IPS-20b (cell line): ENCODE data around the gene OR1J2.

Experiments used
- H3K27ac ChIP-seq: one replicate; pipeline ENCODE4 v1.5.1; 2013; ENCODE audit warnings: low read length
- H3K27me3 ChIP-seq: 2 replicates; pipeline ENCODE4 v1.6.1; 2013; ENCODE audit warnings: mild to moderate bottlenecking, low read length, inconsistent platforms; ENCODE audit not compliant: insufficient read depth
- H3K36me3 ChIP-seq: 2 replicates; pipeline ENCODE4 v1.6.1; 2013; ENCODE audit warnings: low read depth, mild to moderate bottlenecking, inconsistent platforms, low read length, moderate library complexity; ENCODE audit not compliant: insufficient read depth
- H3K4me1 ChIP-seq: 2 replicates; pipeline ENCODE4 v1.6.1; 2013; ENCODE audit warnings: mild to moderate bottlenecking, control low read depth, inconsistent platforms, low read length, moderate library complexity; ENCODE audit not compliant: insufficient read depth
- H3K4me3 ChIP-seq: 2 replicates; pipeline ENCODE4 v1.5.1; 2013; ENCODE audit warnings: mild to moderate bottlenecking, low read length, inconsistent platforms
- H3K9ac ChIP-seq: 2 replicates; pipeline ENCODE4 v1.6.1; 2013; ENCODE audit warnings: low read depth, mild to moderate bottlenecking, inconsistent platforms, low read length, moderate library complexity
- H3K9me3 ChIP-seq: 2 replicates; pipeline ENCODE4 v1.6.1; 2013; ENCODE audit warnings: mild to moderate bottlenecking, low read depth, low read length, inconsistent platforms; ENCODE audit not compliant: insufficient read depth

OR1J2 gene

DNA sequence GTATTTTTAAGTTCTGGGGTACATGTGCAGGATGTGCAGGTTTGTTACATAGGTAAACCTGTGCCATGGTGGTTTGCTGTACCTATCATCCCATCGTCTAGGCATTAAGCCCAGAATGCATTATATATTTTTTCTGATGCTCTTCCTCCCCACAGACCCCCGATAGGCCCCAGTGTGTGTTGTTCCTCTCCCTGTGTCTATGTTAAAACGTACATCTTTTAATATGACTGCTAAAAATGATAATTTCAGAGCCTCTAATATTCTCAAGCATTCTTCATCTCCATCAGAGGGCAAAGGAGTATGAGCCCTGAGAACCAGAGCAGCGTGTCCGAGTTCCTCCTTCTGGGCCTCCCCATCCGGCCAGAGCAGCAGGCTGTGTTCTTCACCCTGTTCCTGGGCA lies at the start of gene OR1J2:
Gene OR1J2 (plus strand): TSS at position 301 of the 400 bp plus-strand sequence. CDS start 0 bp downstream, at position 301.
- Histone ChIP-seq H3K4me1 (no peaks in the 10 kb centered on the region), H3K4me3 (no peak within 1 kb of the TSS), H3K36me3 (no peaks in the 10 kb centered on the region), H3K27ac (no peak within 1 kb of the TSS), H3K27me3 (peaks cover 2% of the 10 kb centered on the region; the same call in 1 of the 2 replicates), H3K9ac (no peak within 1 kb of the TSS), H3K9me3 (peaks cover 66% of the 10 kb centered on the region)

GRCh38 chr9:122463828-122464632 lies 46.6 kb upstream of the OR1J2 start:
- no peaks in the 10 kb centered on the region for H3K36me3 ChIP-seq
- H3K4me3 ChIP-seq: no peak overlapping the region
- no peak overlapping the region for H3K27ac ChIP-seq
- H3K27me3 ChIP-seq: no peaks in the 10 kb centered on the region; the same call in 1 of the 2 replicates
- H3K4me1 ChIP-seq: no peaks in the 10 kb centered on the region
- peaks cover 13% of the 10 kb centered on the region; the same call in 1 of the 2 replicates for H3K9me3 ChIP-seq
- no peak overlapping the region for H3K9ac ChIP-seq

- peaks cover 5% of the 10 kb centered on the region; the same call in 1 of the 2 replicates for H3K9me3 ChIP-seq
- no peaks in the 10 kb centered on the region; the same call in 1 of the 2 replicates for H3K27me3 ChIP-seq
- H3K9ac ChIP-seq: no peak overlapping the region
- H3K4me1 ChIP-seq: no peaks in the 10 kb centered on the region
- H3K27ac ChIP-seq: no peak overlapping the region
- no peaks in the 10 kb centered on the region for H3K36me3 ChIP-seq
- no peak overlapping the region for H3K4me3 ChIP-seq
Observed at GRCh38 chr9:122464633-122465567, 45.7 kb upstream of the OR1J2 start.

GRCh38 chr9:122466456-122466855 lies 44.1 kb upstream of the OR1J2 start:
- H3K27me3 ChIP-seq: no peaks in the 10 kb centered on the region; the same call in 1 of the 2 replicates
- H3K9me3 ChIP-seq: peaks cover 8% of the 10 kb centered on the region; the same call in 1 of the 2 replicates
- H3K27ac ChIP-seq: no peak overlapping the region
- H3K36me3 ChIP-seq: no peaks in the 10 kb centered on the region
- H3K4me1 ChIP-seq: no peaks in the 10 kb centered on the region
- no peak overlapping the region for H3K4me3 ChIP-seq
- no peak overlapping the region for H3K9ac ChIP-seq

DNA sequence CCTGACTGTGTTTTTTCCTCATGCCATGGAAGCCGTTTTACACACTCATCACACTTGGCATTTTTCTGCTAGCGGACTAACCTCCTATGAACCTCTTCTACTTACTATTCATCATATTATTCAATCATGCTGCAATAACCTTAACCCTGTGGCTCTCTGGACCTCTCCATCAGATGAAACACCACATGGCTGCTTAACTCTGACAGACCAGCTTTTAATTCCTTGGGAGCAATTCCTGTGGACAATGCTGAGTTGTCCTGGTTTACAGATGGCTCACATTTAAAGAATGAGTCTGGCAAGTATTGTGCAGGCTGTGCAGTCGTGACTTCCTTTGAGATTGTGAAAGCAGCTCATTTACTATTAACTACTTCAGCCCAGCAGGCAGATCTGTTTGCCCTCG lies 41.9 kb upstream of the OR1J2 start:
- Histone ChIP-seq H3K4me1 (no peaks in the 10 kb centered on the region), H3K9ac (no peak overlapping the region), H3K27ac (no peak overlapping the region), H3K27me3 (no peaks in the 10 kb centered on the region; the same call in 1 of the 2 replicates), H3K4me3 (no peak overlapping the region), H3K9me3 (peaks cover 31% of the 10 kb centered on the region; the same call in 1 of the 2 replicates), H3K36me3 (no peaks in the 10 kb centered on the region)

DNA sequence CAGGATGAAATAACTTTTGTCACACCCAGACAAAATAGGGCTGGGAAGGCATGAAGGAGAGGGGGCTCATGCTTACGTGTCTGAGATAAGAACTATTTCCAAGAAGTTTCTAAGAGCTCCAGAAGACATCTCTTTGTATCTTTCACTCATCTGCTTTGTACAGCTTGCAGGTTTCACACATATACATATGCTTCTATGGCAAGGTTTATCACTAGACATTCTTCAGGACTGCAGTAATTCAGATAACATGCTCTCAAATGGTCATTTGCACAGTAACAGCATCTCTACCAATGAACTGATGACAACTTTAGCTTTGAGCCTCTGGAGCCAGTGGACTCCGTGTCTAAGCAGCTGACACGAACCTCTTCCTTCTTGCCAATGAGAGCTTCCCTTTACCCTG lies 36.0 kb upstream of the OR1J2 start:
- H3K27me3 ChIP-seq: no peaks in the 10 kb centered on the region
- H3K4me1 ChIP-seq: no peaks in the 10 kb centered on the region
- no peak overlapping the region for H3K4me3 ChIP-seq
- no peak overlapping the region for H3K9ac ChIP-seq
- H3K27ac ChIP-seq: no peak overlapping the region
- H3K36me3 ChIP-seq: no peaks in the 10 kb centered on the region
- H3K9me3 ChIP-seq: peaks cover 55% of the 10 kb centered on the region; the same call in 1 of the 2 replicates

DNA sequence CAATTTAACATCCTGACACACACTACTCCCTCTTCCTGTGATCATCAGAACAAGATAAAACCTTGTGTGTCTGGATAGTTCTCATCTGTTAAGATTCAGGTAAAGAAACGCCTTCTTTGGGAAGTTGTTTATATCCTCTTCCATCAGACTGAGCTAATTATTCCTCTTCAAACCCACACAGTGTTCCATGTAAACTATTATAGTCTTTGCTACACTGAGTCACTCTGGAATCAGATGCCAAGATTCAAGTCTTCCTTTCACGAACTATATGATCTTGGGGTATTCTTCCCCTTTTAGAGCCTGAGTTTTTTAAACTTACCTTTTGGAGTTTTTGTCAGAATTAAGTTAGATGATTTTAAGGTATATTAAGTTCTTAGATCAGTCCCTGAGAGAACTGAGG lies 34.9 kb upstream of the OR1J2 start:
- no peaks in the 10 kb centered on the region for H3K27me3 ChIP-seq
- no peak overlapping the region for H3K4me3 ChIP-seq

DNA sequence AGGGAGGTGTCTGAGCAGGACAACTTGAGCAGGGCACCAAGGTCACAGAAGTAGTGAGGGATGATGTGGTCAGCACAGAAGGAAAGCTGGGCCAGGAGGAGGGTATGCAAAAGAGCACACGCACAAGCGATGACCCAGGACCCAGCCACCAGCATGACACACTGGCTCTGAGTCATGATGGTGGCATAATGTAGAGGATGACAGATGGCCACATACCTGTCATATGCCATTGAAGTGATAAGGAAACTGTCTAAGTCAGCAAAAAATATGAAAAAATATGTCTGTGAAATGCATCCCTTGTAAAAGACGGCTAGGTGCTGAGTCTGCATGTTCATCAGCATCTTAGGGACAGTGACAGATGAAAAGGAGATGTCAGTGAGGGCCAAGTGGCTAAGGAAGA lies 33.3 kb upstream of the OR1J2 start:
- Histone ChIP-seq H3K9me3 (peaks cover 53% of the 10 kb centered on the region; the same call in 1 of the 2 replicates), H3K4me3 (no peak overlapping the region), H3K9ac (no peak overlapping the region), H3K27ac (no peak overlapping the region), H3K27me3 (no peaks in the 10 kb centered on the region), H3K4me1 (no peaks in the 10 kb centered on the region), H3K36me3 (no peaks in the 10 kb centered on the region)

More for the DNA sequence above, 34.9 kb upstream of the OR1J2 start:
- Histone ChIP-seq H3K9me3 (peaks cover 59% of the 10 kb centered on the region; the same call in 1 of the 2 replicates), H3K27ac (no peak overlapping the region), H3K4me1 (no peaks in the 10 kb centered on the region), H3K36me3 (no peaks in the 10 kb centered on the region), H3K9ac (no peak overlapping the region)

- H3K27me3 ChIP-seq: no peaks in the 10 kb centered on the region
- no peak within 1 kb of the TSS for H3K27ac ChIP-seq
Observed at GRCh38 chr9:122477826-122478225, 32.8 kb upstream of the OR1J2 start, which contains the start of gene OR1J1. TSS of gene OR1J1 (minus strand) at chr9:122477926. CDS start at chr9:122477926, 0 bp downstream.

DNA sequence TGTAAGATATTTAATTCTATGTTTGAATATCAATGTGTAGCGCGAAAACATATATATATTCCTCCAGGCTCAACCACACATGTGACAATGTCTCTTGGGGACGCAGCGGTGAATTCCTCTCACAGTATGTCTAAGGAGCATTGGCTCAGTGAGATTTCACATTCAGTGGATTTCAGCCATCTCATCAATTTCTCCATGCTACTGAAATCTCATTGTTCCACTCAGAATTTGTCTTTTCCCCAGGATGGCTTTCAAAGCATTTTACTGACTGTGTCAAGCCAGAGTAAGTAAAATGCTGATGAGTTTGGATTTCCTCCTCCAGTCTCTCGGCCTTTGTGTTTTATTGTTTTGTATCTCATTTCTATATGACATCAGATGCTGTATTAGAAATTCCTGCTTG lies 31.5 kb upstream of the OR1J2 start:
- H3K27ac ChIP-seq: no peak overlapping the region
- H3K36me3 ChIP-seq: no peaks in the 10 kb centered on the region
- H3K9me3 ChIP-seq: peaks cover 46% of the 10 kb centered on the region; the same call in 1 of the 2 replicates
- H3K9ac ChIP-seq: no peak overlapping the region
- no peaks in the 10 kb centered on the region for H3K27me3 ChIP-seq
- no peak overlapping the region for H3K4me3 ChIP-seq
- H3K4me1 ChIP-seq: no peaks in the 10 kb centered on the region

More at GRCh38 chr9:122477826-122478225, 32.8 kb upstream of the OR1J2 start, which contains the start of gene OR1J1:
- H3K4me3 ChIP-seq: no peak within 1 kb of the TSS
- H3K36me3 ChIP-seq: no peaks in the 10 kb centered on the region
- no peaks in the 10 kb centered on the region for H3K4me1 ChIP-seq
- H3K9ac ChIP-seq: no peak within 1 kb of the TSS
- peaks cover 51% of the 10 kb centered on the region; the same call in 1 of the 2 replicates for H3K9me3 ChIP-seq

- Histone ChIP-seq H3K9me3 (peaks cover 75% of the 10 kb centered on the region; the same call in 1 of the 2 replicates), H3K9ac (no peak overlapping the region), H3K4me3 (no peak overlapping the region), H3K4me1 (no peaks in the 10 kb centered on the region), H3K36me3 (no peaks in the 10 kb centered on the region), H3K27ac (no peak overlapping the region), H3K27me3 (no peaks in the 10 kb centered on the region; the same call in 1 of the 2 replicates)
Observed at GRCh38 chr9:122498883-122499288, 11.7 kb upstream of the OR1J2 start.
